Neural cell (in vitro differentiated cells): ENCODE results near the gene TMEM218. TPM values are rescaled to one million over a fixed set of nuclear protein-coding genes. Genes with fewer than 3 reads are reported as not detected.

Experiments used
- H2AFZ ChIP-seq: fragments of 200-600, 300-800 bp; sonication (generic), shearing (Covaris generic); 2 replicates; pipeline ENCODE4 v1.6.0; 2014; ENCODE audit warnings: low read depth, mild to moderate bottlenecking, antibody characterized with exemption, low read length, moderate library complexity
- H3F3A ChIP-seq: fragments of 200-600 bp; shearing (Covaris generic); 2 replicates; pipeline ENCODE4 v1.6.1; 2016; ENCODE audit warnings: mild to moderate bottlenecking, moderate library complexity, mixed read lengths, antibody characterized with exemption, low read length; ENCODE audit not compliant: insufficient read depth, poor library complexity, severe bottlenecking
- H3K27ac ChIP-seq: fragments of 200-600, 300-800 bp; sonication (generic), shearing (Covaris generic); 2 replicates; pipeline ENCODE4 v1.5.1; 2014; ENCODE audit warnings: mild to moderate bottlenecking, low read length, moderate library complexity
- H3K27me3 ChIP-seq: fragments of 300-800, 200-600 bp; sonication (generic), shearing (Covaris generic); 2 replicates; pipeline ENCODE4 v1.6.0; 2014; ENCODE audit warnings: mild to moderate bottlenecking, low read depth, low read length, moderate library complexity; ENCODE audit not compliant: insufficient read depth
- H3K36me3 ChIP-seq: fragments of 300-800, 200-600 bp; sonication (generic), shearing (Covaris generic); 2 replicates; pipeline ENCODE4 v1.5.1; 2014; ENCODE audit warnings: mild to moderate bottlenecking, antibody characterized with exemption, low read length, moderate library complexity; ENCODE audit not compliant: insufficient read depth
- H3K4me2 ChIP-seq: fragments of 300-800, 200-600 bp; sonication (generic), shearing (Covaris generic); 2 replicates; pipeline ENCODE4 v1.6.0; 2014; ENCODE audit warnings: mild to moderate bottlenecking, low read length
- H3K4me3 ChIP-seq: fragments of 300-800, 200-600 bp; sonication (generic), shearing (Covaris generic); 2 replicates; pipeline ENCODE4 v1.5.1; 2014; ENCODE audit warnings: mild to moderate bottlenecking, low read length, moderate library complexity
- H3K79me2 ChIP-seq: fragments of 200-600 bp; shearing (Covaris generic); replicated peaks from 2 replicates; pipeline ENCODE4 v1.6.0; 2014; ENCODE audit warnings: mild to moderate bottlenecking, low read length, moderate library complexity; ENCODE audit not compliant: insufficient read depth
- H3K9ac ChIP-seq: fragments of 300-800, 200-600 bp; sonication (generic), shearing (Covaris generic); 2 replicates; pipeline ENCODE4 v1.6.1; 2016; ENCODE audit warnings: mild to moderate bottlenecking, low read length, mixed read lengths
- H3K9me2 ChIP-seq: fragments of 200-600 bp; shearing (Covaris generic); 2 replicates; pipeline ENCODE4 v1.6.1; 2016; ENCODE audit warnings: mild to moderate bottlenecking, low read length, mixed read lengths; ENCODE audit not compliant: insufficient read depth
- H3K9me3 ChIP-seq: fragments of 200-600, 300-800 bp; sonication (generic), shearing (Covaris generic); 2 replicates; pipeline ENCODE4 v1.6.1; 2016; ENCODE audit warnings: mild to moderate bottlenecking, mixed run types, low read length, moderate library complexity, mixed read lengths
- H4K20me1 ChIP-seq: fragments of 200-600 bp; shearing (Covaris generic); 2 replicates; pipeline ENCODE4 v1.6.1; 2016; ENCODE audit warnings: mild to moderate bottlenecking, mixed run types; ENCODE audit not compliant: insufficient read depth
- EP300 ChIP-seq: fragments of 450-650 bp; conservative IDR thresholded peaks from 2 replicates; pipeline ENCODE4 v1.6.1; 2014; ENCODE audit warnings: antibody characterized with exemption, mild to moderate bottlenecking, moderate library complexity; ENCODE audit not compliant: poor library complexity, severe bottlenecking
- EZH2 ChIP-seq: fragments of 200-600, 300-800 bp; shearing (Covaris generic), sonication (generic); IDR thresholded peaks from 2 replicates; pipeline ENCODE4 v1.6.1; 2014; ENCODE audit warnings: antibody characterized with exemption, low read length, borderline replicate concordance, mild to moderate bottlenecking; ENCODE audit not compliant: insufficient read depth, poor library complexity, severe bottlenecking
- MXI1 ChIP-seq: fragments of 450-650 bp; conservative IDR thresholded peaks from 2 replicates; pipeline ENCODE4 v1.6.1; 2014; ENCODE audit warnings: antibody characterized with exemption, mild to moderate bottlenecking; ENCODE audit not compliant: poor library complexity, severe bottlenecking
- POLR2AphosphoS5 ChIP-seq: IDR thresholded peaks from 2 replicates; pipeline ENCODE4 v1.6.1; 2012
- RAD21 ChIP-seq: fragments of 450-650 bp; conservative IDR thresholded peaks from 2 replicates; pipeline ENCODE4 v1.6.1; 2014; ENCODE audit warnings: antibody characterized with exemption, mild to moderate bottlenecking, moderate library complexity
- REST ChIP-seq: IDR thresholded peaks from 2 replicates; pipeline ENCODE4 v1.6.1; 2012; ENCODE audit warnings: borderline replicate concordance
- SMC3 ChIP-seq: fragments of 450-650 bp; conservative IDR thresholded peaks from 2 replicates; pipeline ENCODE4 v1.6.1; 2014; ENCODE audit warnings: antibody characterized with exemption, mild to moderate bottlenecking, moderate library complexity; ENCODE audit not compliant: poor library complexity
- TAF1 ChIP-seq: IDR thresholded peaks from 2 replicates; pipeline ENCODE4 v1.6.1; 2012; ENCODE audit warnings: low read depth
- polyA plus RNA-seq: library from polyadenylated mRNA; depleted of rRNA; stranded (reverse); fragments of >200 nt; gene quantifications from 2 replicates; pipeline ENCODE4 v1.2.3, GENCODE V29; 2014
- TF ChIP-seq, protein P1 (sequence below): fragments of 450-650 bp; IDR thresholded peaks from 2 replicates; pipeline ENCODE4 v1.5.1; 2014; ENCODE audit warnings: antibody characterized with exemption, mild to moderate bottlenecking, moderate library complexity; ENCODE audit not compliant: poor library complexity, severe bottlenecking

TMEM218 gene
- polyA plus RNA-seq, 1 donor from 2014 or later, result 70.0 TPM

DNA sequence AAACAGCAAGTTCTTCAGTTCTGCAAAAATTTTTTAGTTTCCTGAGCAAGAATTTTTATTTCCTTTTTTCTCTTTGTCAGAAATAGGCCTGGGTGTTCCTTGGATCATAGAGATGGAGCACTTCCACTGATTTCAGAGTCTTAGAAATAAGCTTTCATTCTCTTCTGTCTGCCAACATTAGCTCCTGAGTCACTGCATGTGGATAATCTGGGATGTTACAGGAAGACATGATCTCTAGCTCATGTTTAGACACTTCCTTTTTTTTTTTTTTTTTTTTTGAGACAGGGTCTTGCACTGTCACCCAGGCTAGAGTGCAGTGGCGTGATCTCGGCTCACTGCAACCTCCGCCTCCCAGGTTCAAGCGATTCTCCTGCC lies 13.2 kb upstream of the TMEM218 start:
- TF ChIP-seq REST (no peak), EZH2 (no peak), EP300 (no peak), SMC3 (no peak), MXI1 (no peak), TAF1 (no peak), POLR2AphosphoS5 (no peak), RAD21 (no peak)
- TF ChIP-seq, protein P1, sequence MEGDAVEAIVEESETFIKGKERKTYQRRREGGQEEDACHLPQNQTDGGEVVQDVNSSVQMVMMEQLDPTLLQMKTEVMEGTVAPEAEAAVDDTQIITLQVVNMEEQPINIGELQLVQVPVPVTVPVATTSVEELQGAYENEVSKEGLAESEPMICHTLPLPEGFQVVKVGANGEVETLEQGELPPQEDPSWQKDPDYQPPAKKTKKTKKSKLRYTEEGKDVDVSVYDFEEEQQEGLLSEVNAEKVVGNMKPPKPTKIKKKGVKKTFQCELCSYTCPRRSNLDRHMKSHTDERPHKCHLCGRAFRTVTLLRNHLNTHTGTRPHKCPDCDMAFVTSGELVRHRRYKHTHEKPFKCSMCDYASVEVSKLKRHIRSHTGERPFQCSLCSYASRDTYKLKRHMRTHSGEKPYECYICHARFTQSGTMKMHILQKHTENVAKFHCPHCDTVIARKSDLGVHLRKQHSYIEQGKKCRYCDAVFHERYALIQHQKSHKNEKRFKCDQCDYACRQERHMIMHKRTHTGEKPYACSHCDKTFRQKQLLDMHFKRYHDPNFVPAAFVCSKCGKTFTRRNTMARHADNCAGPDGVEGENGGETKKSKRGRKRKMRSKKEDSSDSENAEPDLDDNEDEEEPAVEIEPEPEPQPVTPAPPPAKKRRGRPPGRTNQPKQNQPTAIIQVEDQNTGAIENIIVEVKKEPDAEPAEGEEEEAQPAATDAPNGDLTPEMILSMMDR, result no peak
- Histone ChIP-seq H3K27ac (no peak overlapping the region), H3K9ac (no peak overlapping the region), H3K4me3 (no peak overlapping the region), H3K9me3 (no peaks in the 10 kb centered on the region), H3K79me2 (no peaks in the 10 kb centered on the region), H3K9me2 (no peaks in the 10 kb centered on the region), H3K27me3 (no peaks in the 10 kb centered on the region), H2AFZ (no peak overlapping the region), H4K20me1 (no peaks in the 10 kb centered on the region), H3F3A (no peaks in the 10 kb centered on the region), H3K4me2 (no peak overlapping the region), H3K36me3 (no peaks in the 10 kb centered on the region)

- Histone ChIP-seq H3K9me3 (no peaks in the 10 kb centered on the region), H3K9ac (no peak overlapping the region), H3K79me2 (no peaks in the 10 kb centered on the region), H3K27ac (no peak overlapping the region), H3K4me3 (no peak overlapping the region), H2AFZ (no peak overlapping the region), H3K4me2 (no peak overlapping the region), H3F3A (no peaks in the 10 kb centered on the region), H3K27me3 (no peaks in the 10 kb centered on the region), H3K9me2 (no peaks in the 10 kb centered on the region), H3K36me3 (no peaks in the 10 kb centered on the region), H4K20me1 (no peaks in the 10 kb centered on the region)
- TF ChIP-seq TAF1 (no peak), EZH2 (no peak), REST (no peak), SMC3 (peak; percentile 29)
- TF ChIP-seq, protein P1, result peak; percentile 52
Measured at GRCh38 chr11:125123947-125124617, 12.7 kb upstream of the TMEM218 start.
